ENCODE results near the gene PRKACA.

Gene PRKACA

DNA sequence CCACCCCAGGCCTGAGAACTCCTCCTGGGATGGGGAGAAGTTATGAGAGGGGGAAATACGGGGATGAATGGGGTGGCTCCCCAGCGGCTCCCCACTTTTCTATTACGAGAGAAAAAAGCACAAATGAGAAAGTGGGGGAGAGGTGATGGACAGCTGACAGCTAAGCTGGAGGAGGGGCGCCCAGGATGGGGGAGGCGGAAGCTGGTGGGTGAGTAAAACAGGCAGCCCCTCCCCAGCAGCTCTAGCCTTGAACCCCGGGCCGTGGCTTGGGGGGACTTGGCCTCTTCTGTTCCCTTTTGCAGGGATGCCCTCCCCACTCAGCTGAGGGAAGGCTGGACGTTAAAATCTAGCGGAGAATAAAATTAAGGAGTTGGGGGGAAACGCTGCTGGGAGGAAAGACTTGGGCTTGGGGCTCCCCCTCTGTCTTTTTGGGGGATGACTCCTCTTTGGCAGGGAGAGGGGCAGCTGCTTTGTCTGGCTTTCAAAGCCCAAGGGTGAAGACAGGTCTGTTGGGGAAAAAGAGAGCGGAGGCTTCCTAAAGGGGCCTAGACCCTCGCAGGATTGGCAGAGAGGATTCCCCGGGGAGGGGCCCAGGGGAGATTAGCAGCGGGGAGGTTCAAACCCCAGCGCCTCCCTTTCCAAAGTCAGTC lies 25.6 kb downstream of the PRKACA start:
- DNase-seq = no peak

- DNase-seq = peak; percentile 63 to 73
These were observed 26.3 kb downstream of the PRKACA start for GRCh38 chr19:14091081-14091812.

GRCh38 chr19:14090509-14091080 lies 27.0 kb downstream of the PRKACA start, which contains the start of gene SAMD1:
Gene SAMD1 (minus strand): TSS chr19:14090751.
- DNase-seq = peak; percentile 63 to 73

GRCh38 chr19:14089662-14090508 lies 27.7 kb downstream of the PRKACA start:
- no peak for DNase-seq

DNA sequence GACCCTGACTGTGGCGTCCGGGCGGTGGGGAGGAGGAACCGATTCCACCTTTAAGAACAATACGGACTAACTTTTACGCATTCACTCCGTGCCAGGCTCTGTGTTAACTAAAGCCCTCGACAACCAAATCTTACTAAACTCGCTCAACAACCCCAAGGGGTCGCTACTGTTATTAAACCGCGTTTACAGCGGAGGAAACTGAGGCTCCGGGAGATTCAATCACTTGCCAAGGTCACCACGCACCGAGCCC lies 28.2 kb downstream of the PRKACA start:
- DNase-seq = no peak

DNA sequence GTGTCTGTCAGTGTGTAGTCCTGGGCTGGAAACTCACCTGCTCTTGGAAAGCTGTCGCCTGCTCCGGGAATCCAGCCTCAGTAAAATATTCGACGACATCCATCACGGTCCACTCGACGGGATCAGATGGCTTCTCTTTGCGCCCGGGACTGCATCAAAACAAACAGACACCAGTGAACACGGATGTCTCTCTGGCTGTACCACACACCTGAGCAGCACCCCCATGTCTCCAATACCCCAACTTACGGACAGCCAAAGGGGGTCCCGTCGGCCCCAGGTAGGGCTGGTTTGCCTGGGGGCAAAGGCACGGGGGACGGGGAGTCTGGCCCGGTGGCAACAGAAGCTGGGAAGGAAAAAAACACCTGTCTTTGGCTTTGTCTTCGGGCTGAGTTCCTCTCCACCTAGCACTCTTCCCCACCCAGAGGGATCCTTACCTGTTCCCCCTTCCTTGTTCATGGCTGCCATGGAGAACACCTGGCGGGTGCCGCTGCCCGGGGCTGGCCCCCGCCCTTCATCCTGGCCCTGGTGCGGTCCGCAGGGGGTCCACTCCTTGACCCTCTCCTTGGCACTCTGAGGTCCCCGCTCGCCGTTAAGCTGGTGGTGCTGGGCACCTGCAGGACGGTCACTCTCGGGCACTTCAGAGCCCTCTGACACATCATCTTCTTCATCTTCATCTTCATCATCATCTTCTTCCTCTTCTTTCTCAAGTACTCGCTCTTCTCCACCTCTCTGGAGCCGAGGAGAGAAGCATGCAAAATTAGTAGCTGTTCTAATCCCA lies 28.7 kb downstream of the PRKACA start:
- DNase-seq = no peak

GRCh38 chr19:14086098-14086497 lies 31.5 kb downstream of the PRKACA start:
- no peak for DNase-seq

- DNase-seq = no peak
These were observed 32.1 kb downstream of the PRKACA start, which contains the start of gene C19orf67 for GRCh38 chr19:14085309-14085995. Gene C19orf67 (minus strand): TSS chr19:14085783. CDS start chr19:14085627, 156 bp downstream.

GRCh38 chr19:14082675-14082960 lies 34.9 kb downstream of the PRKACA start:
- no peak for DNase-seq

- DNase-seq = no peak
These were observed 35.5 kb downstream of the PRKACA start for GRCh38 chr19:14081797-14082674.

- DNase-seq = peak; percentile 98 to 99
These were observed 36.4 kb downstream of the PRKACA start for GRCh38 chr19:14080887-14081796.

DNA sequence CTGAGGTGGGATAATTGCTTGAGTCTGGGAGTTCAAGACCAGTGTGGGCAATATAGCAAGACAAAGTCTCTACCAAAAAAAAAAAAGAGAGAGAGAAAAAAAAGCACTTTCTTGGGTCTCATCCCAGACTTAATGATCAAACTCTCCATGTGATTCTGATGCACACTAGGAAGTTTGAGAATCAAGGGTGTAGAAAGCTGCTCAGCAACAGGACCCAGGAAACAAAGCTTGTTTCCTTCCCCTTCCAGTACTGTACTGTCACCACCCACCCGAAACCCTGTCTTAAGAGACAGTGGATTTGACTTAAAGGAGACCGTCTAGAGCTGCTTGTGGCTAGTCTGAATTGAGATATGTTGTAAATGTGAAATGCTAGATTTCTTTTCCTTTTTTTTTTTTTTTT lies 39.2 kb downstream of the PRKACA start:
- peak; percentile 31 to 65 for DNase-seq

GRCh38 chr19:14073925-14074838 lies 43.4 kb downstream of the PRKACA start:
- no peak for DNase-seq

- peak; percentile 67 to 69 for DNase-seq
These were observed 44.2 kb downstream of the PRKACA start for GRCh38 chr19:14073261-14073924.

- DNase-seq = no peak
These were observed 44.9 kb downstream of the PRKACA start, which contains the start of gene MISP3 for GRCh38 chr19:14072535-14073260. Gene MISP3 (plus strand): TSS chr19:14072786. CDS start chr19:14073310, 524 bp downstream.

- DNase-seq = no peak
These were observed 47.1 kb downstream of the PRKACA start for GRCh38 chr19:14070268-14071050.

GRCh38 chr19:14066134-14066533 lies 51.4 kb downstream of the PRKACA start:
- no peak for DNase-seq

Measured in AML-193 (cell line).